SK-N-SH (cell line): Measurements from ENCODE around the gene SFI1. TPM values are rescaled to one million over a fixed set of nuclear protein-coding genes. Genes with fewer than 3 reads are reported as not detected.
A peak's percentile ranks its signal among the peaks of the same experiment; 100 is the strongest.

Experiments
- CTCF ChIA-PET: fragments of 300-600, 350-600 bp; formaldehyde crosslinking; extraction: SDS; loops from one replicate; lab custom pipeline; 2021; lab: Yijun Ruan, JAX
- POLR2A ChIA-PET: fragments of 350-600 bp; sonication (Branson Sonifier 250); formaldehyde crosslinking; extraction: SDS; loops from one replicate; lab custom pipeline; 2020; ENCODE audit warnings: antibody characterized with exemption, inconsistent platforms; lab: Yijun Ruan, JAX
- DNase-seq: peaks from one replicate; pipeline ENCODE4 v3.0.0; 2012
- H2AFZ ChIP-seq: fragments of 200-600 bp; sonication (generic); 2 replicates; pipeline ENCODE4 v1.8.1; 2016; ENCODE audit warnings: antibody characterized with exemption, mild to moderate bottlenecking, low read depth
- H3F3A ChIP-seq: fragments of 200-600 bp; sonication (generic); replicated peaks from 2 replicates; pipeline ENCODE3; 2016; ENCODE audit warnings: antibody characterized with exemption, mild to moderate bottlenecking; ENCODE audit not compliant: insufficient read depth
- H3K27ac ChIP-seq, 2 experiments: fragments of 200-500 bp in 1 of 2; fragments of 200-600 bp in 1 of 2; sonication (Bioruptor generic) in 1 of 2; sonication (generic), shearing (Covaris generic) in 1 of 2; 2 replicates each; pipeline versions ENCODE4 v1.5.1 to v1.6.1; 2014 to 2016; ENCODE audit warnings: low read depth in 2 of 2, inconsistent platforms in 1 of 2, low read length in 1 of 2, mild to moderate bottlenecking in 1 of 2, mixed read lengths in 1 of 2
- H3K27me3 ChIP-seq: fragments of 200-600 bp; sonication (generic), shearing (Covaris generic); 2 replicates; pipeline ENCODE4 v1.6.1; 2016; ENCODE audit warnings: mixed run types; ENCODE audit not compliant: insufficient read depth
- H3K36me3 ChIP-seq, 2 experiments: fragments of 200-500 bp in 1 of 2; fragments of 200-600 bp in 1 of 2; sonication (Bioruptor generic) in 1 of 2; sonication (generic) in 1 of 2; replicated peaks in 1 of 2; 2 replicates each; pipeline versions ENCODE3 to v1.5.1; 2014 to 2016; ENCODE audit warnings: low read length in 1 of 2, mild to moderate bottlenecking in 1 of 2; ENCODE audit not compliant: insufficient read depth in 2 of 2, control insufficient read depth in 1 of 2
- H3K4me1 ChIP-seq, 2 experiments: fragments of 200-500 bp in 1 of 2; fragments of 200-600 bp in 1 of 2; sonication (Bioruptor generic) in 1 of 2; sonication (generic), shearing (Covaris generic) in 1 of 2; 2 replicates each; pipeline versions ENCODE4 v1.5.1 to v1.6.1; 2014 to 2016; ENCODE audit warnings: low read depth in 1 of 2, low read length in 1 of 2, mixed run types in 1 of 2; ENCODE audit not compliant: insufficient read depth in 2 of 2, control insufficient read depth in 1 of 2
- H3K4me2 ChIP-seq: fragments of 200-600 bp; sonication (generic), shearing (Covaris generic); 2 replicates; pipeline ENCODE4 v1.6.1; 2017; ENCODE audit warnings: mixed run types
- H3K4me3 ChIP-seq, 2 experiments: fragments of 200-500 bp in 1 of 2; fragments of 200-600 bp in 1 of 2; sonication (Bioruptor generic) in 1 of 2; sonication (generic), shearing (Covaris generic) in 1 of 2; 2 replicates each; pipeline versions ENCODE4 v1.5.1 to v1.8.1; 2014 to 2016; ENCODE audit warnings: low read depth in 2 of 2, inconsistent platforms in 1 of 2, low read length in 1 of 2, mild to moderate bottlenecking in 1 of 2, mixed read lengths in 1 of 2, moderate library complexity in 1 of 2
- H3K79me2 ChIP-seq: fragments of 200-600 bp; sonication (generic); 2 replicates; pipeline ENCODE4 v1.8.1; 2017; ENCODE audit warnings: mild to moderate bottlenecking; ENCODE audit not compliant: insufficient read depth
- H3K9ac ChIP-seq: fragments of 200-600 bp; sonication (generic); 2 replicates; pipeline ENCODE4 v1.6.1; 2017; ENCODE audit warnings: mixed run types
- H3K9me2 ChIP-seq: fragments of 200-600 bp; sonication (generic); 2 replicates; pipeline ENCODE4 v1.6.1; 2017; ENCODE audit warnings: mixed run types
- H3K9me3 ChIP-seq: fragments of 200-600 bp; sonication (generic); 2 replicates; pipeline ENCODE4 v1.6.1; 2017; ENCODE audit warnings: mixed run types, mild to moderate bottlenecking, moderate library complexity
- H4K20me1 ChIP-seq: fragments of 200-600 bp; sonication (generic); 2 replicates; pipeline ENCODE4 v1.6.1; 2017; ENCODE audit warnings: mild to moderate bottlenecking, mixed run types; ENCODE audit not compliant: insufficient read depth
- EP300 ChIP-seq, 2 experiments: IDR thresholded peaks; 2 replicates each; pipeline versions ENCODE4 v1.4.0 to v1.6.1; 2012; ENCODE audit warnings: borderline replicate concordance in 1 of 2, low read depth in 1 of 2, low read length in 1 of 2
- EZH2phosphoT487 ChIP-seq: fragments of 200-600 bp; sonication (generic); IDR thresholded peaks from 2 replicates; pipeline ENCODE4 v1.6.1; 2017; ENCODE audit warnings: low read depth, mixed run types, mild to moderate bottlenecking, antibody characterized with exemption, moderate library complexity, borderline replicate concordance
- FOSL2 ChIP-seq: IDR thresholded peaks from 2 replicates; pipeline ENCODE4 v1.4.0; 2012; ENCODE audit warnings: low read depth, mild to moderate bottlenecking, moderate library complexity, borderline replicate concordance
- GABPA ChIP-seq: IDR thresholded peaks from 2 replicates; pipeline ENCODE4 v1.4.0; 2012; ENCODE audit warnings: low read depth, mild to moderate bottlenecking
- IRF3 ChIP-seq: fragments of 150-350 bp; IDR thresholded peaks from 2 replicates; pipeline ENCODE4 v1.6.1; 2016; ENCODE audit warnings: mild to moderate bottlenecking, low read depth, low read length
- JUND ChIP-seq: IDR thresholded peaks from 2 replicates; pipeline ENCODE4 v1.4.0; 2012
- MXI1 ChIP-seq: IDR thresholded peaks from 2 replicates; pipeline ENCODE4 v1.6.1; 2012; ENCODE audit warnings: mild to moderate bottlenecking, low read depth, low read length, improper control_type of control experiment
- NFIC ChIP-seq: IDR thresholded peaks from 2 replicates; pipeline ENCODE4 v1.4.0; 2012; ENCODE audit warnings: borderline replicate concordance
- NRF1 ChIP-seq: IDR thresholded peaks from 2 replicates; pipeline ENCODE4 v1.6.1; 2012; ENCODE audit warnings: low read depth, mild to moderate bottlenecking, low read length
- PBX3 ChIP-seq: IDR thresholded peaks from 2 replicates; pipeline ENCODE4; 2012
- POLR2AphosphoS5 ChIP-seq: IDR thresholded peaks from 2 replicates; pipeline ENCODE4 v1.6.1; 2012; ENCODE audit warnings: low read depth, low read length
- RAD21 ChIP-seq: IDR thresholded peaks from 2 replicates; pipeline ENCODE4 v1.6.1; 2012; ENCODE audit warnings: mild to moderate bottlenecking, low read length
- REST ChIP-seq: IDR thresholded peaks from 2 replicates; pipeline ENCODE4 v1.6.1; 2012; ENCODE audit warnings: mild to moderate bottlenecking, low read depth, low read length, moderate library complexity
- SIN3A ChIP-seq: IDR thresholded peaks from 2 replicates; pipeline ENCODE4 v1.6.1; 2012; ENCODE audit warnings: low read depth, mild to moderate bottlenecking, low read length, moderate library complexity, borderline replicate concordance
- TCF12 ChIP-seq: IDR thresholded peaks from 2 replicates; pipeline ENCODE4 v1.4.0; 2012
- TEAD4 ChIP-seq: IDR thresholded peaks from 2 replicates; pipeline ENCODE4 v1.4.0; 2012; ENCODE audit warnings: mild to moderate bottlenecking, borderline replicate concordance; ENCODE audit not compliant: insufficient read depth
- USF2 ChIP-seq: fragments of 150-350 bp; IDR thresholded peaks from 2 replicates; pipeline ENCODE4 v1.6.1; 2017; ENCODE audit warnings: antibody characterized with exemption, low read length, low read depth, borderline replicate concordance
- YY1 ChIP-seq: IDR thresholded peaks from 2 replicates; pipeline ENCODE4 v1.4.0; 2012; ENCODE audit warnings: low read depth, mild to moderate bottlenecking
- WGBS: methylation state at CpG from one replicate; pipeline ENCODE4 v1.1.6; 2017; ENCODE audit warnings: low lambda C conversion rate; 5-methylcytosine and 5-hydroxymethylcytosine counted together
- polyA plus RNA-seq, 3 experiments: library from polyadenylated mRNA; depleted of rRNA; stranded (reverse); fragments of >200 nt; gene quantifications; 2 replicates each; pipeline ENCODE4 v1.2.3, GENCODE V29; 2012

The SFI1 gene
- polyA plus RNA-seq, 1 of the 3 experiments (the other 2 are of a cell fraction), result 24.7 TPM

- TF ChIP-seq USF2, result no peak
- TF ChIP-seq RAD21, result no peak
- TF ChIP-seq POLR2AphosphoS5, result no peak
These were observed 98.9 kb downstream of the SFI1 start (continued) for GRCh38 chr22:31595271-31595670.

GRCh38 chr22:31602259-31602952 lies 106.1 kb downstream of the SFI1 start:
- ChIA-PET POLR2A (no interaction called here), CTCF (no interaction called here)
- WGBS, result 10% methylated on average over 11 of the region's 11 CpGs
- TF ChIP-seq SIN3A (peak; percentile 38; the same call in 1 of the 2 replicates), EZH2phosphoT487 (no peak), JUND (peak; percentile 96; the same call in 1 of the 2 replicates), TCF12 (peak; percentile 100), NFIC (peak; percentile 94), POLR2AphosphoS5 (peak; percentile 97), TEAD4 (peak; percentile 87), GABPA (peak; percentile 29), NRF1 (no peak), YY1 (peak; percentile 56; the same call in 1 of the 2 replicates), PBX3 (peak; percentile 98), IRF3 (no peak), REST (peak; percentile 30; the same call in 1 of the 2 replicates), FOSL2 (peak; percentile 87; the same call in 1 of the 2 replicates), EP300 (IDR thresholded peaks at IDR 0.05; ENCODE audit: borderline replicate concordance in 1 of 2, low read depth in 1 of 2, low read length in 1 of 2) (peak; percentile 68 to 87; a peak in 3 of 4 replicates), MXI1 (no peak)
- peak overlapping the region; percentile 41; the same call in 1 of the 2 replicates for H3K9ac ChIP-seq
- H2AFZ ChIP-seq, result no peak overlapping the region
- H3K27me3 ChIP-seq, result no peaks in the 10 kb centered on the region
- peaks cover 0 to 2% of the 10 kb centered on the region in 2 experiments for H3K36me3 ChIP-seq
- peak overlapping the region; percentile 62; the same call in 1 of the 2 replicates for H3K4me2 ChIP-seq
- H3K4me1 ChIP-seq, result peaks cover 10 to 24% of the 10 kb centered on the region in 2 experiments; a peak in 1 of 4 replicates
- peak overlapping the region; percentile 81 to 89 for H3K27ac ChIP-seq
- H3K79me2 ChIP-seq, result no peaks in the 10 kb centered on the region
- peak; percentile 32 for DNase-seq
- H3K9me3 ChIP-seq, result no peaks in the 10 kb centered on the region
- H3K4me3 ChIP-seq, result no peak overlapping the region
- H3K9me2 ChIP-seq, result no peaks in the 10 kb centered on the region
- peaks cover 19% of the 10 kb centered on the region for H3F3A ChIP-seq
- no peaks in the 10 kb centered on the region for H4K20me1 ChIP-seq
